NCI-H748 (cell line): ENCODE results near the gene LITAFD.

Experiments
- DNase-seq: peaks from one replicate; lab custom pipeline; 2025; ENCODE audit not compliant: unreplicated experiment; lab: John Stamatoyannopoulos, UW

The LITAFD gene

DNA sequence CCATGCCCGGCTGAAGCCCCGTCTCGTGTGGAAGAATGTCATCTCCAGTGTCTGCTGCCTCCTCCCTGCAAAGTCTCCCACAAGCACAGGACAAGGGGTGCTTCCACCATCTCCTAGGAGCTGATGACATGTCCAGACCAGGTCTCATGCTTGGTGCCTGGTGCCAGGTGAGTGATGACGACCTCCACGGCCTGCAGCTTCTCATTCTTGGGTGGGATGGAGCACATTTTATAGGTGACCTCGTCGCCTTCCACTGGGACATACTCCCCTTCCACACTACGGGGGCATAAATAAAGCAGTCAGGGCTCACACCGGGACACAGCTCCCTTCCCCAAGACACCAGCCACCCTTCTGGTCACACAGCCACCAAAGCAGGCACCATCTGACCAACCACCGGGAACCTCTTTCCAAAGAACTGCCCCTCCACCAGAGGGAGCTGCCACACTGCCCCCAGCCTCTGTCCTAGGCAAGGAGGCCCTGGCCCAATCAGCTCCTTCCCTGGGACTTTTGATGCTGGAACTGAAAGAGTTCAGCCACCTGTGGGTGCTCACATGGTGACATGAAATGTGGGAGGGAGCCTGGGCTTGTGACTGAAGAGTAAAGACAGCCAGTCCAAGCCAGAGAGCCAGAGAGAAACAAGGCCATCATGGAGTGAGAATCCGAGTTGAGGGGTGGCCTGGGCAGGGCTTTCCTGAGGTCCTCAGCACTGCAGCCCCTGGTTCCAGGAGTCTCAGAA is 26.9 kb upstream of the LITAFD start:
- no peak for DNase-seq

DNA sequence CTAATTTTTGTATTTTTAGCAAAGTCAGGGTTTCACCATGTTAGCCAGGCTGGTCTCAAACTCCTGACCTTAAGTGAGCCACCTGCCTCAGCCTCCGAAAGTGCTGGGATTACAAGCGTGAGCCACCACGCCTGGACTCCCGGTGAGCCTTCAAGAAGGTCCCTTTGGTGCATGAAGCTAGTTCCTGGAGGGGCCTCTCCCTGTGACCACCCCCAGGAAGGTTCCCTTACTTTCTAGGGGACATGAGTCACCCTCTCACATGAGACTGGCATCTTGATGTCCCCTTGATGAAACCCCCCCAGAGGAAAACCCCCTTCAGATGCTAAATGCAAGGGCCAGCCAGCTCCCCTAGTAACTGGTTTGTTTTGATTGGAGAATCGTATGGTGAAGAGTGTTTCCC is 26.2 kb upstream of the LITAFD start:
- no peak for DNase-seq

DNA sequence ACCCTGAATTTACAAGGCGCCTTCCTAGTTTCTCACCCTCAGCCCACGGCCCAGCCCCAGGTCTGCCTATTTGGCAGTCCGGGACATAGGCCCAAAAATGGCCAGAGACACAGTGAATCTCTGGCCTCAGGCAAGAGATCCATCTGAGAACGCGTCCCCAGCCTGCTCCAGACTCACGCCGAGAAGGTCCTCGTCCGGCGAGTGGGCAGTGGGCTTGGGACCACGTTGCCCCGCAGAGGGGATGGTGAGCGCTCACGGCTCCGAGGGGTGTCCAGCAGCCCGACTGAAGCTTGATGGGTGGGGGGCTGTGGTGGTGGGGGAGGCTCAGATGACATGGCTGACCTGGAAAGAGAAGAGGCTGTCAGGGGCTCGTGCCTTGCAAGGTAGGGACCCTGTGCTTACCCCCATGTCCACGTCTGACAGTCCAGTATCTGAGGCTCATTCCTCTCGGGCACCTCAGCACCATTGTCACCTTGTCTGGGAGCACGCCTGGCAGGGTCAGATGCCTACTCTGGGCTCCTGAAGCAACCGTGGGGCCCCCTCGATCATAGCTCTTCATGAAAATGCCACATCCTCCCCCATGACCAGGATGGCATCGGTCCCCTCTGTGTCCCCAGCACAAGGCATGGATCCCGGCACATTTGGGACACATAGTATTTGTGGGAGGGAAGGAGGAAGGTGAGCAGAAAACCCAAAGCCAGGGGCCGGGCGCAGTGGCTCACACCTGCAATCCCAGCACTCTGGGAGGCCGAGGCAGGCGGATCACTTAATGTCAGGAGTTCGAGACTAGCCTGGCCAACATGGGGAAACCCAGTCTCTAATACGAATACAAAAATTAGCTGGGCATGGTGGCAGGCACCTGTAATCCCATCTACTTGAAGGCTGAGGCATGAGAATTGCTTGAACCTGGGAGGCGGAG is 22.9 kb upstream of the LITAFD start:
- no peak for DNase-seq

DNA sequence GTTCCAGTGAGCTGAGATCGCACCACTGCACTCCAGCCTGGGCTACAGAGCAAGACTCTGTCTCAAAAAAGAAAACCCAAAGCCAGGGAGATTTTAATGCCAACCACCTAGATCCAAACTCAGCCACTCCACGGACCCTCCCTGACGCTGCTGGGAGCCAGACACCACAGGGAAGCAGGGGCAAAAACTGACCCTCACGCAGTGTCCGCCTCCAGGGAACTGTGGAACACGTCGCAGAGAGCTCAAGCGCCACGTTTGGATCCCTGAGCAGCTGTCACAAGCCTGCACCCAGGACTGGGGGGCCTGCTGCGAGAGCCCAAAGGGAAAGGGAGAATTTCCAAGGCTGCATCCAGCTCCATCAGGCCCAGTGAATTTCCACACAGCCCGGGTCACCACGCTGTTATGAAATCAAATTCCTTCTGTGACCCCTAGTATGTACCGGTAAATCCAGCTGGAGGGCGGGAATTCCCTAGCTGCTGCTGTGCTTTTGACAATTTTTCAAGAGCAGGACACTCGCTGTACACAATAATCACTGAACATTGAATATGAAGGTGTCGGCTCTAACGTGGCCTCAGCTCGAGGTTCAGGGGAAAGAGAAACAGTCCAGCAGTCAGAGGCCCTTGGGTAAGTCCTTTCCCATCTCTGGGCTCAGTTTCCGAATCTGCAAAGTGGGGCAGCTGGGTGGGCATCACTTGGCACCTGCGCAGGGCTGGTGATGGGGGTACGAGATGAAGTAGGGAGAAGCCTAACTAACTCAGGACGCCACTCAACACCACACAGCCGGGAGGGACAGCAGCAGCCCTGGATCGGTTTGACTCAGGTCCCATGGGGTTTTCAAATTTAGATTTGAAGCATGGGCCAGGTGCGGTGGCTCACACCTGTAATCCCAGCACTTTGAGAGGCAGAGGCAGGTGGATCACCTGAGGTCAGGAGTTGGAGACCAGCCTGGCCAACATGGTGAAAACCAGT is 22.0 kb upstream of the LITAFD start:
- DNase-seq = no peak

DNA sequence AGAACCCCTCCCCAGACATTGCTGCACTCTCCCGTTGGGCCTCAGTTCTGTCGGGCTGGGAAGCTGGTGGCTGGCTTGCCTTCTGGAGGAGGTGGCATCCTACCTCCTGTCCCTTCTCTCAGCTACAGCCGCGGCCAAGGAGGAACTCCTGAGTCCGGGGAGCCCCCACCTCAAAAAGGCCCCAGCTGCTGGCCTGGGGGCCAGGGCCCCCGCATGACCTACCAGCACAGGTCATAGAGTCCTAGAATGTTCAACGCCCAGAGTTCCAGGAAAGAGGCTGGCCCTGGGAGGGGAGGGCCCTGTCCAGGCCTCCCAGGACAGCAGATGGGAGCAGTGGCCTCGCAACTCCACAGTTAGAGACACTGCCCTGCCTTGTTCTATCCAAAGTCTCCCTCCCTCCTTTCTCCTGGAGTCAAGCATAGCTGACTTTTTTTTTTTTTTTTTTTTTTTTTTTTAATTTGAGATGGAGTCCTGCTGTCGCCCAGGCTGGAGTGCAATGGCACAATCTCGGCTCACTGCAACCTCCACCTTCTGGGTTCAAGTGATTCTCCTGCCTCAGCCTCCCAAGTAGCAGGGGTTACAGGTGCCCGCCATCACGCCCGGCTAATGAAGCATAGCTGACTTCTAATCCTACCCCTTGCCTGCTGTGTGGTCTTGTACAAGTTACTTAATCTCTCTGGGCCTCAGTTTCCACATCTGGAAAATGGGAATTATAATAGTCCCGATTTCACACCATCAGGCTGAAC is 20.4 kb upstream of the LITAFD start:
- DNase-seq = no peak

DNA sequence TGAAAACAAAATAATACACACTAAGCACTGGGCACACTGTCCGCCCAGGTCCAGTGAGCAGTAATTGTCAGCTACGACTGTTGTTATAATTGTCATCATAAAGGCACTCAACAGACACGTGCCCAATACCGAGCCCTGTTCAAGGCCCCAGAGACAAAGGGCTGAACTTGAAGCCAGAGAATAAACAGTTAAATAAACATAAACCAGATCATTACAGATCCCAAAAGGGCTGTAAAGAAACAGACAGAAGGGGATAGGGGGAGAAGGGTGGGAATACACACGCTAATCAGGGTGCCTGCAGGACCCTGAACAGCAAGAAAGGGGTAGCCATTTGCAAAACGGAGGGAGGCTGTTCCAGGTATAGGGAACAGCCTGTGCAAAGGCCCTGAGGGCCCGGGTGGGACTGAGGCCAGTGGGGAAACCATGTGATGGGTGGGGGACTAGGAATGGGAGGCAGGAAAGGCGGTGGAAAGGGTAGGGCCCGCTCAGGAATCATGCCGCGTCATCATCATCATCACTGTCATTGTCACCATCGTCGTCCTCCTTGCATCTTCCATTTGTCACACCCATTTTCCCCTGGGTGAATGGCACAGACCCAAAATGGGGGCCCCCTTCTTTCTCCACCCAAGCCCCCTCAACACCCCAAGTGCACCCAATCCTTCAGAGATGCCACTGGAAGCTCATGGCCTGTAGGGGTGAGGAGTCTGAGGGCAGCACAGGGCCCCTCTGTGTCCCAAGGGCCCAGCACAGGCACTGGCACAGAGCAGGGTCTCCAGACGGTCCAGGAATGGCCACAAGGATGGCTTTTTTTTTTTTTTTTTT is 19.6 kb upstream of the LITAFD start:
- DNase-seq = no peak

DNA sequence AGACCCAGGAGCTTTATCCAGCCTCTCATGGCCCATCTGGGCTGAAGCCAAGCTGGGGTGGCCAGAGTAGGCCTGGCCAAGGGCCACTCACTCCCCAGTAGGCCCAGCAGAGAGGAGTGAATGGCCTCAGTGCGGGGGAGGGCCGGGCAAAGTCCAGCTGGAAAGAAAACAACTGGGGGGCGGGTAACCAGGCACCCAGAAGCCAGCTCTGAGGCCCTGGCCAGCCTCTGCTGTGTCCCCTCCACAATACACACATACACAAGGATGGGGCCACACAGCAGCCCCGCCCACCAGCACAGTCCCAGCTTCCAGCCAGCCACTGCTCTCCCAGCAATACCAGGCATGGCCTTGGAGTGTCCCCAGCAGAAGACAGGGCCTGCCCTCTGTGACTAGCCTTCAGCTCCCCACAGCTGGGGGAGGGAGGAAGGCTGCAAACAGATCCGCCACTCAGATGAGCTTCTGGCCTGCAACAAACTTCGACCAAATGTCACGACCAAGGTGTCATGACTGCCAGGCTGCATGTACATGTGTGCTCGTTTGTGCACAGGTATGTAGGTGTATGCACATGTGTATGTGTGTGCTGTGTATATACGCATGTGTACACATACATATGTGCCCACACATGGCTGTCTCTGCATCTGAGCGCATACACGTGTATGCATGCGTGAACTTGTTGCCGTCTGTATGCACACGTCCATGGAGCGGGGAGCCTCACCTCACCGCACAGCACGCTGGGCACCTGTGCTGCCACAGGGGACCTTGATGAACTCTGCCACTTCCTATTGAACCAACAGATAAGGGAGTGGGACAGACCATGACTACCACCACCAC is 18.3 kb upstream of the LITAFD start:
- no peak for DNase-seq

DNA sequence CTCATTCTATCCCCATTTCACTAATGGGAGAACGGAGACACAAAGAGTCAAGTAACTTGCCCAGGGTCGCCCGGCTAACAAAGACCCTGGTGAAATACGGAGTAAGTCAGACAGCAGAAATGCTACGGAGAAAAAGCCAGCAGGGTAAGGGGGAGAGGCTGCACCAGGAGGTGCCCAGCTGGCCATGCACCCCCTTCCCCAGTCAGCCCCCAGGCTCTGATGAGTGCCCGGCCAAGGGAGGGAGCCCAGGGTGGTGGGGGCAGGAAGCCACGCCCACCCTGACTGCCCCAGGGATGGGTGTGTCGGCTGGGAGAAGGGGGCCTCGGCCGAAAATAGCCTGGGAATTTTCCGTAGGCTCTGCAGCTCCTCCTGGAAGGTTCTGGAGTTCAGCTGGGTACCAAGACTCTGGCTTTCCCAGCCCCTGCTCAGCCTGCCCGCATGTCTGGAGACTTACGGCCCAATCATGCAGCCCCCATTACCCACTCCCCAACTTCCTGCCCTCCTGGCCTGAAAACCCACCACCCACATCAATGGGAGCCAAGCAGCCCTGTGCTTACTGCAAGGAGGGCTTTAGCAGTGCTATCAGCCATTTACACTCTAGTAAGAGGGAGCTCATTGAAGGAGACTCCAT is 17.6 kb upstream of the LITAFD start:
- DNase-seq = no peak

DNA sequence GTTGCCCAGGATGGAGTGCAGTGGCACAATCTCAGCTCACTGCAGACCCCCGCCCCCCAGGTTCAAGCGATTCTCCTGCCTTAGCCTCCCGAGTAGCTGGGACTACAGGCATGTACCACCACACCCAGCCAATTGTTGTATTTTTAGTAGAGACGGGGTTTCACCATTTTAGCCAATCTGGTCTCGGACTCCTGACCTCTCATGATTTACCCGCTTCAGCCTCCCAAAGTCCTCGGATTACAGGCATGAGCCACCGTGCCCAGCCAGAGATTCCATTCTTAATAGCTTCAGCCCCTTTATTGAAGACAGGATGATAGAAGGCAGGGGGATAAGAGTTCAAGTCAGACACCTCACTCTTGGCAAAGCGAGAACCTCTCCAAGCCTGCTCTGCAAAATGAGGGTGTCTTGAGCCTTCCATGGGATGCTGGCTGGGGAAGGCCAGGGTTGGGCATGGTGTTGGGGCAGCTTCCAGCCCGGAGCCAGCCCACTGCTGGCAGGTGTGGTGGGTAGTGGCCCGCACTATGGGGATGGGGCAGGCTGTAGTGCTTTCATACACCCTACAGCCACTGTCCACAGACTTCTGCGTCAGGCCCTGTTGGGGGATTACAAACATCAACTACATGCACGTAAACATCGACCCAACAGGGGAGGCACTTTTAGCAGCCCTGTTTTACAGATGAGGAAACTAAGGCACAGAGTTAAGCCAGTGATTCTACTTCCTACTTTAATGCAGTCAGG is 16.8 kb upstream of the LITAFD start:
- no peak for DNase-seq

DNA sequence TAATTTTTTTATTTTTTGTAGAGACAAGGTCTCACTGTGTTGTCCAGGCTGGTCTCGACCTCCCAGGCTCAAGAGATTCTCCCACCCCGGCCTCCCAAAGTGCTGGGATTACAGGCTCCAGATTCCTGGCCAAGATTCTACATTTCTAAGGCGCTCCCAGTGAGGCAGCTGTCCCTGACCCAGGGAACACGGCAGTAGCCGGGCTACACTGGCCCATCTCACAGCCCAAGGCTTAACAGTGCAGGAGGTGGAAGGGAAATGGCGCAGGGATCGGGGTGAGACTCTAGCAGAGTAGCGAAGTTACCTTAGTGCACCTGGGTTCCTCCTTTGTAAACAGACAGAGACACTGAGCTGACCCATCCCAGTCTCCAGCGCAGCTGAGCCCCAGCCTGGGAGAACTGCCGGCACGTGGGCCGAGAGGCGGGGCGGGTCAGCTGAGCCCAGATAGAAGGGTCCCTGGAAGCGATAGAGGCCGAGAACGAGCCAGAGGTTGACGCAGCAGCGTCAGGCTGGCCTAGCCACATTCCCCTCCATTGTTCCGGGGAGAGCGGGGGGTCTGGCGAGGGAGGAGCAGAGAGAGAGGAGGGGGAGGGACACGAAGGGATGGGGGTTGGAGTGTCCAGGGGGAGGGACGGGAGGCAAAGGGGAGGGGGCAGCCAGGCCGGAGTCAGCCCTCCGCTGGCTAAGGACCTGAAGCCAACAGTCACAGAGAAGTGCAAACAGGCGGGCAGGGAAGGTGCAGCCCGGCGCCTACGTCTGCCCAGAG is 15.8 kb upstream of the LITAFD start:
- DNase-seq = peak; percentile 59

DNA sequence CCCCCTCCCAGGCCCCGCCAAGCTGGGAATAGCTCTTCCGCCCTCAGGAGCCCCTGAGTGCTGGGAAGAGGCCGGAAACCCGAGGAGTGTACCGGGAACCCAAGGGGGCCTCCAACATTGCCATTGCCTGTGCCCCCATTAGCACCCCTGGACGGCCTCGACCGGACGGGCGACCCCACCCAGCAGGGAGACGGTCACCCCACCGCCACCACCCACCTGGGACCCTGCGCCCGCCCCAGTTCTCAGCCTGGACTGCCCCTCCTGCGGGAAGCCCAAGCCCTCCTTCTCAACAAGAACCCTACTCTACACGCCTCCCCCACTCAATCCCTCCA is 15.3 kb upstream of the LITAFD start:
- DNase-seq = no peak

DNA sequence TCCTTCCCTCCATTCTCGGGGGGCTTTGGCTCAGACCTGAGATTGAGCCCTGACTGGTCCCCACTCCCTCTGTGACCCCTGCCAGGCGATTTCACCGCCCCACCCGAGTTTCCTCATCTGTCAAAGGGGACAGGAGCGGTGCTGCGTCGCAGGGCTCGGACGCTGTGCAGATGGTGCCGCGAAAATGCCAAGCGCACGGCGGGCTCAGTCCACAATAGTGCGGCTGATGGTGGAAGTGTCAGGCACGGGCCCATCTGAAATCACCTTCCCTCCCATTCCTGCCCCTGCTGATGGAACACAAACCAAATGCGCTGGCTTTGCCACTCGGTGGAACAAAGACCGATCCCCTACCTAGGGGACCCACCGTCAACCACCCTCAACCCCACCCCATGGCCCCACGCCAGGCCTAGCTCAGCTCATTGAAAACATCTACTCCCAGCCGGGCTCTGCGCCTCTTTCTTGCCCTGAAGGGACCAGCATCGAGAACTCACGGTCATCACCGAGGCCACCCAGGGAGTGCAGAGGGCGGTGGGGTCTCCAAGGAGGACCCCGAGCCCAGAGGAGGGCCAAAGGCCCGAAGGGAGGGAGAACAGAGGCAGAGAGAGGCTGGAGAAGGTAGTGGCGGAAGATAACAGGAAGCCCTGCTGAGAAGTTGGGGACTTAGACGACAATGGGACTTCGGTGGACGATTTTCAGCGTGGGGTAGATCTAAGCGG is 14.8 kb upstream of the LITAFD start:
- peak; percentile 43 for DNase-seq

DNA sequence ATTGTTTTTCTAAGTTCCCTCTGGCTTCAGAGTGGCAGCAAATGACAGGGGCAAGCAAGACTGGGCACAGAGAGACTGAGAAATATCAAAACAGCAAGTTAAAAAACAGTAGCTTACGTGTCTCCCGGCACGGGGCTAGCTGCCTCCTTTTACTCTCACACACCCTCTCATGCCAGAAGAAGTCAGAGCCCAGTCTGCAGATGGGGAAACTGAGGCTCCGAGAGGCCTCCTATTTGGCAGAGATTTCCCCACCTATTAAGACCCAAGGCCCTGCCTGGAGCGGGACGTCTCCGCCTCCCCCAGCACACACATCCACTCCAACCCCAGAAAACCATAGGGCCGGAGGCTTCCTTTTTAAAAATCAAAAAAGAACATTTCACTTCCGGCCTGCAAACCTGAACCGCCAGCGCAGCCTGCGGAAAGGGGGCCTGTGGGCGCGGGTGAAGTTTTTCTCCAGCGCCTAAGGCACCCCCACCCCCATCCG is 14.2 kb upstream of the LITAFD start:
- DNase-seq = no peak

DNA sequence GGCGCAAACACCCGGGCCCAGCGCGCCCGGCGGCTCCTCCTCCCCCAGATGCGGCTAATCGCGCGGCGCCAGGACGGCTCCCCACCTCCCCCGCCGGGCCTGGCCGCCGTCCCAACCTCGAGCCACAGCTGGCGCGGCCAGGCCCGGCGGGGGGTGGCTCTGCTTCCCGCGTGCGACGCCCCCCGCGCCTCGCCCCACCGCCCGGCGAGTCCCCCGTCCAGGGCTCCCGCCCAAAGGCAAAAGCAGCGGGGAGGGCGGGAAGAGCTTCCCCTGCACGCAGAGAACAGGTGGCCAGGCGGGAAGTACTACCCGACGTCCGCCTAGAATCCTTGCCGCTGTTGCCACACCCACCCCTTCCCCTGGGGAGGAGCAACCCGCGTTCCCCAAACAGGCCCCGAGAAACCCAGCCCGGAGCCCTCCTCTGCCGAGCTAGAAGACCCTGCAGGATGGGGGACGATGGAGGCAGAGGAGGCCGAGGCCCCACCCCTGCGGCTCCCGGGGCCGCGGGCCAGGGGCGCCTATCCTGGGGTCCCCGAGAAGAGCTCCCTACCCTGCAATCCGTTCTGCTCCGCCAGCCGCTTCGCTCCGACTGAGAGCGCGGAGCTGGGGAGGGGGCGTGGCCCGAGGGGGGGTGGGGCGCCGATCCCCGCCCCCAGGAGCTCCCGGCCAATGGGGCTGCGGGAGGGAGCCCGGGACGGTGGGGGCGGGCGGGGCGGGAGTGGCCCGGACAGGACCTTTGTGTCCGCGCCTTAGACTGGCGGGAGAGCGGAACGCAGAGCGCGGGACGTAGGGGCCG is 13.5 kb upstream of the LITAFD start, which contains the start of gene CARHSP1:
Gene CARHSP1, minus strand, starts transcription at position 591 of the 796 bp plus-strand sequence. CDS start 9,678 bp downstream, outside the sequence.
- DNase-seq = peak; percentile 90
